ENCODE results near the gene SLC2A11. TPM values are rescaled to one million over a fixed set of nuclear protein-coding genes. Genes with fewer than 3 reads are reported as not detected.

SLC2A11 gene
- total RNA-seq, 1 experiment from 2014 or later: 26.9 TPM

- Histone ChIP-seq H3F3A (ENCODE audit: insufficient read depth, low read depth) (no peaks in the 10 kb centered on the region; the same call in 1 of the 2 replicates), H3K9me2 (ENCODE audit: insufficient read depth) (no peaks in the 10 kb centered on the region), H3K27me3 (ENCODE audit: insufficient read depth, low read depth) (no peaks in the 10 kb centered on the region), H3K4me2 (no peak overlapping the region), H3K27ac (no peak overlapping the region), H4K20me1 (ENCODE audit: insufficient read depth) (no peaks in the 10 kb centered on the region), H3K79me2 (ENCODE audit: low read depth) (no peaks in the 10 kb centered on the region), H3K4me1 (replicated peaks; ENCODE audit: insufficient read depth) (0 out of 2 replicates have a peak, but pooled peaks cover 6% of the 10 kb centered on the region), H2AFZ (no peak overlapping the region), H3K9me3 (ENCODE audit: insufficient read depth, low read depth) (no peaks in the 10 kb centered on the region), H3K4me3 (no peak overlapping the region), H3K36me3 (ENCODE audit: low read depth) (no peaks in the 10 kb centered on the region)
- BruUV-seq (replicated peaks): no TSS peak
- DNase-seq: no peak
- ChIA-PET POLR2A (ENCODE audit: unreplicated experiment) (no interaction called here), CTCF (no interaction called here)
- intact Hi-C loops (cut with micrococcal nuclease; ENCODE audit: unreplicated experiment): loop anchor here (5.0 kb wide), 1 partner anchor 302 kb away; no protein-coding TSS in a partner anchor
- no peak for TF ChIP-seq CTCF (conservative IDR thresholded peaks at IDR 0.05)
- no peak for TF ChIP-seq EZH2 (IDR thresholded peaks at IDR 0.05; ENCODE audit: low read depth)
Observed at GRCh38 chr22:23844739-23845202, 12.9 kb upstream of the SLC2A11 start.

GRCh38 chr22:23845265-23846080, 12.2 kb upstream of the SLC2A11 start:
- CTCF ChIA-PET: no interaction called here
- no peaks in the 10 kb centered on the region for H3K36me3 ChIP-seq (ENCODE audit: low read depth)
- 0 out of 2 replicates have a peak, but pooled peaks cover 7% of the 10 kb centered on the region for H3K4me1 ChIP-seq (replicated peaks; ENCODE audit: insufficient read depth)
- no peaks in the 10 kb centered on the region for H3K79me2 ChIP-seq (ENCODE audit: low read depth)
- H3K9me3 ChIP-seq (ENCODE audit: insufficient read depth, low read depth): no peaks in the 10 kb centered on the region
- H4K20me1 ChIP-seq (ENCODE audit: insufficient read depth): no peaks in the 10 kb centered on the region
- no peak overlapping the region for H3K27ac ChIP-seq
- BruUV-seq (replicated peaks): no TSS peak
- H3K27me3 ChIP-seq (ENCODE audit: insufficient read depth, low read depth): no peaks in the 10 kb centered on the region
- TF ChIP-seq CTCF (conservative IDR thresholded peaks at IDR 0.05): no peak
- no peak for DNase-seq
- POLR2A ChIA-PET (ENCODE audit: unreplicated experiment): interaction anchor here (0.6 kb wide), 1 partner anchor 104 kb away, joined by 3 read pairs; no protein-coding TSS in a partner anchor
- no peak overlapping the region for H3K4me2 ChIP-seq
- H3K9me2 ChIP-seq (ENCODE audit: insufficient read depth): no peaks in the 10 kb centered on the region
- no peak overlapping the region for H2AFZ ChIP-seq
- intact Hi-C loops (cut with micrococcal nuclease; ENCODE audit: unreplicated experiment): loop anchor here (5.0 kb wide), 1 partner anchor 303 kb away; no protein-coding TSS in a partner anchor
- H3K4me3 ChIP-seq: no peak overlapping the region
- H3F3A ChIP-seq (ENCODE audit: insufficient read depth, low read depth): no peaks in the 10 kb centered on the region; the same call in 1 of the 2 replicates

GRCh38 chr22:23846081-23846469, 11.6 kb upstream of the SLC2A11 start:
- no peaks in the 10 kb centered on the region for H3K27me3 ChIP-seq (ENCODE audit: insufficient read depth, low read depth)
- H3K9me2 ChIP-seq (ENCODE audit: insufficient read depth): no peaks in the 10 kb centered on the region
- H3K27ac ChIP-seq: no peak overlapping the region
- no peak overlapping the region for H2AFZ ChIP-seq
- no peaks in the 10 kb centered on the region for H4K20me1 ChIP-seq (ENCODE audit: insufficient read depth)
- TF ChIP-seq CTCF (conservative IDR thresholded peaks at IDR 0.05) (no peak), EZH2 (IDR thresholded peaks at IDR 0.05; ENCODE audit: low read depth) (no peak)
- H3K79me2 ChIP-seq (ENCODE audit: low read depth): no peaks in the 10 kb centered on the region
- H3K4me1 ChIP-seq (replicated peaks; ENCODE audit: insufficient read depth): 0 out of 2 replicates have a peak, but pooled peaks cover 7% of the 10 kb centered on the region
- POLR2A ChIA-PET (ENCODE audit: unreplicated experiment): interaction anchor here (0.6 kb wide), 1 partner anchor 104 kb away, joined by 3 read pairs; no protein-coding TSS in a partner anchor
- intact Hi-C loops (cut with micrococcal nuclease; ENCODE audit: unreplicated experiment): loop anchor here (5.0 kb wide), 1 partner anchor 304 kb away; no protein-coding TSS in a partner anchor
- BruUV-seq (replicated peaks): no TSS peak
- no peak for DNase-seq
- no peaks in the 10 kb centered on the region for H3K9me3 ChIP-seq (ENCODE audit: insufficient read depth, low read depth)
- H3K36me3 ChIP-seq (ENCODE audit: low read depth): no peaks in the 10 kb centered on the region
- no peak overlapping the region for H3K4me2 ChIP-seq
- CTCF ChIA-PET: no interaction called here
- no peak overlapping the region for H3K4me3 ChIP-seq
- no peaks in the 10 kb centered on the region; the same call in 1 of the 2 replicates for H3F3A ChIP-seq (ENCODE audit: insufficient read depth, low read depth)
